HEK293 (cell line): ENCODE data around the gene PARD3.

Source experiments
- CTCF ChIA-PET: fragments of 350-600 bp; formaldehyde crosslinking; extraction: SDS; loops from one replicate; lab custom pipeline; 2021; ENCODE audit warnings: antibody characterized with exemption; lab: Yijun Ruan, JAX
- POLR2A ChIA-PET: fragments of 300-600 bp; formaldehyde crosslinking; extraction: SDS; loops from one replicate; lab custom pipeline; 2020; ENCODE audit warnings: antibody characterized with exemption, inconsistent platforms; lab: Yijun Ruan, JAX
- H3K27ac ChIP-seq: fragments of 200-500 bp; sonication (Bioruptor generic); 2 replicates; pipeline ENCODE4 v1.5.1; 2014; ENCODE audit warnings: low read depth, low read length, control low read depth, inconsistent platforms; ENCODE audit errors: extremely low read depth
- H3K36me3 ChIP-seq, 2 experiments: fragments of 200-500 bp in 1 of 2; sonication (Bioruptor generic) in 1 of 2; 1 replicate in 1 of 2; 2 replicates in 1 of 2; pipeline ENCODE4 v1.5.1; 2014 to 2017; ENCODE audit warnings: inconsistent platforms in 2 of 2, low read length in 2 of 2; ENCODE audit not compliant: control insufficient read depth in 2 of 2, insufficient read depth in 1 of 2
- H3K4me1 ChIP-seq: fragments of 200-500 bp; sonication (Bioruptor generic); 2 replicates; pipeline ENCODE4 v1.5.1; 2014; ENCODE audit warnings: mild to moderate bottlenecking, low read length, inconsistent platforms; ENCODE audit not compliant: control insufficient read depth, insufficient read depth
- H3K4me3 ChIP-seq: 2 replicates; pipeline ENCODE4 v1.5.1; 2011; ENCODE audit warnings: low read depth, mild to moderate bottlenecking, control low read depth, low read length, moderate library complexity
- H3K9me3 ChIP-seq: fragments of 200-500 bp; sonication (Bioruptor generic); 2 replicates; pipeline ENCODE4 v1.5.1; 2014; ENCODE audit warnings: low read depth, low read length, inconsistent platforms; ENCODE audit not compliant: control insufficient read depth, insufficient read depth
- PBX3 ChIP-seq: sonication (generic); formaldehyde crosslinking; IDR thresholded peaks from 2 replicates; pipeline ENCODE4 v1.8.1; 2022; ENCODE audit warnings: mild to moderate bottlenecking, moderate library complexity, missing genetic modification reagents
- PRDM2 ChIP-seq: fragments of 450-650 bp; formaldehyde crosslinking; IDR thresholded peaks from 2 replicates; pipeline ENCODE4 v1.5.1; 2016; ENCODE audit warnings: missing biosample characterization, missing genetic modification characterization, borderline replicate concordance
- PRDM6 ChIP-seq: fragments of 450-650 bp; formaldehyde crosslinking; IDR thresholded peaks from 2 replicates; pipeline ENCODE4 v1.5.1; 2017; ENCODE audit warnings: missing biosample characterization, missing genetic modification characterization
- TRIM28 ChIP-seq: IDR thresholded peaks from 2 replicates; pipeline ENCODE4 v1.6.1; 2011; ENCODE audit warnings: low read length, control low read depth, borderline replicate concordance
- WT1 ChIP-seq: fragments of 450-650 bp; formaldehyde crosslinking; IDR thresholded peaks from 2 replicates; pipeline ENCODE4 v1.5.1; 2016; ENCODE audit warnings: missing biosample characterization, missing genetic modification characterization
- ZNF138 ChIP-seq: fragments of 450-650 bp; formaldehyde crosslinking; IDR thresholded peaks from 2 replicates; pipeline ENCODE4 v1.5.1; 2016; ENCODE audit warnings: missing biosample characterization, missing genetic modification characterization, borderline replicate concordance
- ZNF2 ChIP-seq: fragments of 450-650 bp; formaldehyde crosslinking; IDR thresholded peaks from 2 replicates; pipeline ENCODE4 v1.5.1; 2016; ENCODE audit warnings: missing biosample characterization, missing genetic modification characterization
- ZNF362 ChIP-seq: fragments of 450-650 bp; formaldehyde crosslinking; IDR thresholded peaks from 2 replicates; pipeline ENCODE4 v1.5.1; 2016; ENCODE audit warnings: missing biosample characterization, missing genetic modification characterization
- ZNF777 ChIP-seq: fragments of 450-650 bp; formaldehyde crosslinking; IDR thresholded peaks from 2 replicates; pipeline ENCODE4 v1.5.1; 2017; ENCODE audit warnings: missing biosample characterization, missing genetic modification characterization, borderline replicate concordance
- TF ChIP-seq, protein P1 (sequence below): fragments of 450-650 bp; IDR thresholded peaks from 2 replicates; pipeline ENCODE4 v1.5.1; 2018; ENCODE audit warnings: missing biosample characterization, missing genetic modification characterization

Gene PARD3

GRCh38 chr10:34343764-34344163 is 471.3 kb downstream of the PARD3 start:
- no peaks in the 10 kb centered on the region for H3K9me3 ChIP-seq
- no peak overlapping the region for H3K27ac ChIP-seq
- POLR2A ChIA-PET, result no interaction called here
- CTCF ChIA-PET, result no interaction called here
- TF ChIP-seq PBX3 (CRISPR knock-in tag), result no peak
- no peaks in the 10 kb centered on the region for H3K36me3 ChIP-seq
- H3K4me3 ChIP-seq, result no peak overlapping the region
- H3K4me1 ChIP-seq, result peaks cover 17% of the 10 kb centered on the region

- Histone ChIP-seq H3K4me1 (peaks cover 14% of the 10 kb centered on the region), H3K4me3 (no peak overlapping the region), H3K36me3 (peaks cover 0 to 4% of the 10 kb centered on the region in 2 experiments; a peak in 1 of 3 replicates), H3K27ac (no peak overlapping the region), H3K9me3 (no peaks in the 10 kb centered on the region)
- TF ChIP-seq ZNF777 (no peak), PRDM6 (tag by site-specific recombination) (peak; percentile 24; the same call in 1 of the 2 replicates), TRIM28 (no peak), ZNF138 (tag by site-specific recombination) (no peak)
- TF ChIP-seq, protein P1, sequence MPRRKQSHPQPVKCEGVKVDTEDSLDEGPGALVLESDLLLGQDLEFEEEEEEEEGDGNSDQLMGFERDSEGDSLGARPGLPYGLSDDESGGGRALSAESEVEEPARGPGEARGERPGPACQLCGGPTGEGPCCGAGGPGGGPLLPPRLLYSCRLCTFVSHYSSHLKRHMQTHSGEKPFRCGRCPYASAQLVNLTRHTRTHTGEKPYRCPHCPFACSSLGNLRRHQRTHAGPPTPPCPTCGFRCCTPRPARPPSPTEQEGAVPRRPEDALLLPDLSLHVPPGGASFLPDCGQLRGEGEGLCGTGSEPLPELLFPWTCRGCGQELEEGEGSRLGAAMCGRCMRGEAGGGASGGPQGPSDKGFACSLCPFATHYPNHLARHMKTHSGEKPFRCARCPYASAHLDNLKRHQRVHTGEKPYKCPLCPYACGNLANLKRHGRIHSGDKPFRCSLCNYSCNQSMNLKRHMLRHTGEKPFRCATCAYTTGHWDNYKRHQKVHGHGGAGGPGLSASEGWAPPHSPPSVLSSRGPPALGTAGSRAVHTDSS (tag by site-specific recombination), result no peak
- CTCF ChIA-PET, result interaction anchor here (0.8 kb wide), 1 partner anchor 38 kb away, joined by 4 read pairs; no protein-coding TSS in a partner anchor
- POLR2A ChIA-PET, result interaction anchor here (0.6 kb wide), 1 partner anchor 903 kb away, joined by 3 read pairs; no protein-coding TSS in a partner anchor
Measured at GRCh38 chr10:34341473-34341872, 473.6 kb downstream of the PARD3 start.

GRCh38 chr10:34340934-34341333 is 474.2 kb downstream of the PARD3 start:
- Histone ChIP-seq H3K9me3 (no peaks in the 10 kb centered on the region), H3K4me3 (no peak overlapping the region), H3K27ac (no peak overlapping the region), H3K36me3 (peaks cover 0 to 4% of the 10 kb centered on the region in 2 experiments; a peak in 1 of 3 replicates), H3K4me1 (peaks cover 14% of the 10 kb centered on the region)
- ChIA-PET POLR2A (interaction anchor here (0.6 kb wide), 1 partner anchor 902 kb away, joined by 3 read pairs; no protein-coding TSS in a partner anchor), CTCF (interaction anchor here (0.6 kb wide), 1 partner anchor 181 kb away, joined by 3 read pairs; no protein-coding TSS in a partner anchor)
- TF ChIP-seq PRDM2 (tag by site-specific recombination), result no peak
- 0 out of 2 replicates have a peak, but pooled peaks have one; percentile 36 for TF ChIP-seq ZNF362 (tag by site-specific recombination)
- no peak for TF ChIP-seq ZNF2 (tag by site-specific recombination)
- peak; percentile 32; the same call in 1 of the 2 replicates for TF ChIP-seq WT1 (tag by site-specific recombination)
